Spinal cord (tissue), 10 donors: Measurements from ENCODE around the gene LMO3. TPM values are rescaled to one million over a fixed set of nuclear protein-coding genes. Genes with fewer than 3 reads are reported as not detected.
"Not testable (repeated sequence)": the region's sequence is repeated elsewhere in the genome, so short reads cannot be mapped to it uniquely, and the experiment has no call there.

Experiments used
- DNase-seq, 6 donors: peaks; one replicate each; pipeline versions ENCODE4 v3.0.0 to v3.0.0-alpha.2; 2013 to 2015; ENCODE audit warnings: low spot score in 6 of 6, low read depth in 4 of 6
- H3K27ac ChIP-seq: one replicate; pipeline ENCODE4 v1.5.1; 2013; ENCODE audit warnings: low read depth, low read length, control low read depth
- H3K27me3 ChIP-seq: one replicate; pipeline ENCODE4 v1.6.1; 2013; ENCODE audit warnings: low read length; ENCODE audit not compliant: control insufficient read depth, insufficient read depth
- H3K36me3 ChIP-seq: one replicate; pipeline ENCODE4 v1.6.1; 2013; ENCODE audit warnings: low read length; ENCODE audit not compliant: control insufficient read depth, insufficient read depth
- H3K4me1 ChIP-seq: one replicate; pipeline ENCODE4 v1.6.1; 2013; ENCODE audit warnings: low read length; ENCODE audit not compliant: control insufficient read depth, insufficient read depth
- H3K4me3 ChIP-seq: one replicate; pipeline ENCODE4 v1.5.1; 2013; ENCODE audit warnings: low read depth, low read length, control low read depth
- H3K9me3 ChIP-seq: one replicate; pipeline ENCODE4 v1.6.1; 2013; ENCODE audit warnings: low read length; ENCODE audit not compliant: control insufficient read depth, insufficient read depth
- WGBS: methylation state at CpG from one replicate; pipeline ENCODE4 v1.1.5; 2013; ENCODE audit warnings: missing lambda C conversion rate; ENCODE audit not compliant: insufficient coverage; 5-methylcytosine and 5-hydroxymethylcytosine counted together
- polyA plus RNA-seq, 2 donors: library from polyadenylated mRNA; unstranded; fragments of 120-200 nt; gene quantifications; one replicate each; pipeline ENCODE4 v1.2.1, GENCODE V29; 2013; ENCODE audit not compliant: insufficient read length in 2 of 2
- total RNA-seq, 2 donors: library from RNA; depleted of rRNA in 1 of 2; stranded (reverse); fragments of 120-200 nt in 1 of 2; fragments of >200 nt in 1 of 2; gene quantifications; one replicate each; pipeline versions ENCODE4 v1.2.3 to v1.2.4, GENCODE V29; 2013 to 2014
- donor health status: healthy.

LMO3 gene
- total and polyA plus RNA-seq, 4 donors = 56.1 to 113 (median 85.2) TPM

DNA sequence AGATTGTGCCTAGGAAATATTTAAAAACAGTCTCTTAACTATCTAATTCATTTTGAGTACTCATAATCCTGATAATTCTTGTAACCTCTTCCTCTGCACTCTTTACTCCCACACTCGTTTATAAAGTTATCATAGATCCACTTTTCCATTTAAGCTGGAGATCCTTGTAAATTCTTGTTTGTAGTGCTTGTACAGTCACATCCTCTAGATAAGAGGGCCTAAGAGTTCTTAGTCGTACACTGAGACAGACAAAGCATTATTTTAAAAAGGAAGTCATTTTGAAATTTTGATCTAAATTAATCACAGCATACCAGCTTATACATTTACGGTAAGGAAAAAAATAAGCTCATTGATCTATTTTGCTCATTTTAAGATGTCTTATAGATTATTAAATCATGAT is 42.5 kb downstream of the LMO3 start:
- no CpG with 5 or more reads among the region's 3 CpGs for WGBS
- no peak overlapping the region for H3K27ac ChIP-seq
- H3K36me3 ChIP-seq = peaks cover 3% of the 10 kb centered on the region
- no peaks in the 10 kb centered on the region for H3K9me3 ChIP-seq
- no peaks in the 10 kb centered on the region for H3K4me1 ChIP-seq
- no peak for DNase-seq
- no peaks in the 10 kb centered on the region for H3K27me3 ChIP-seq
- no peak overlapping the region for H3K4me3 ChIP-seq

DNA sequence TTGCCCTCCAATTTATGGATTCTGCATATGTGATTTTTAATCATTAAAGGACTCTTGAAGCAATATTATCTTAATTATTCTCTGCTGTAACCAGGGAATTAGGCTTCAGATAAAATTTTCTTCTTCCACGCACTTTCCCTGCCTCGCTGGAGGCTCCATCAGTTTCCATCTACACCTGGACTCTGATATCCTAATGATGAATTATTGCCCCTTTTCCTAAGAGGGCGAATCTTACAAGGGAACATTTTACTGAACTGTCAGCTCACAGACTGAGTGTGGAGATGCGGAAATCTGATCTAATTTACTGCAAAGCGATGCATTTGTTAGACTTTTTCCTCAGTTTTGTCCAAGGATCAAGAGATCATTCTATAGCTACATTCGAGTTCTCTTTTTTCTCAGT is 43.0 kb downstream of the LMO3 start:
- no peaks in the 10 kb centered on the region for H3K4me1 ChIP-seq
- WGBS = 90% methylated on average over 3 of the region's 6 CpGs
- DNase-seq = peak in 1 of 6 donors; percentile 33
- peaks cover 3% of the 10 kb centered on the region for H3K36me3 ChIP-seq
- no peaks in the 10 kb centered on the region for H3K27me3 ChIP-seq
- H3K4me3 ChIP-seq = no peak overlapping the region
- no peak overlapping the region for H3K27ac ChIP-seq
- no peaks in the 10 kb centered on the region for H3K9me3 ChIP-seq

DNA sequence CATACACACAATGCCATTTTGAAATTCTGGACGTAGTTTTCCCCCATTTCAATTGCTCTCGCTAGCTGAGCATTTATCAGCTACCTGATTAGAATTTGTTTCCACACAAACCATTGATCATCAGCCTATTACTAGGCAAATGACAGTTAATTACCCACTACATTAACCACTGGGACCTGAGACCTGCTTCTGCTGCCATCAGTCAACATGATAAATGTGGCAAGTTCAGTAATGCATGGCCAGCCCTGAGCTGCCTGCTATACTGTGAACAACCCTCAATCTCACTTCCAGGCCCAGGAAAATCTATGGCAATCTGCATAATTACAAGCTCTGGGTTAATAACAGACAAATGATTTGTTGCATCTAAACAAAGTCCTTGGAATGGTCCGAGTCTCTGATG is 43.5 kb downstream of the LMO3 start:
- H3K36me3 ChIP-seq = peaks cover 3% of the 10 kb centered on the region
- H3K27ac ChIP-seq = no peak overlapping the region
- DNase-seq = peak in 1 of 6 donors; percentile 57
- H3K4me3 ChIP-seq = no peak overlapping the region
- no peaks in the 10 kb centered on the region for H3K9me3 ChIP-seq
- no peaks in the 10 kb centered on the region for H3K4me1 ChIP-seq
- 93% methylated on average over 2 of the region's 3 CpGs for WGBS
- H3K27me3 ChIP-seq = no peaks in the 10 kb centered on the region

DNA sequence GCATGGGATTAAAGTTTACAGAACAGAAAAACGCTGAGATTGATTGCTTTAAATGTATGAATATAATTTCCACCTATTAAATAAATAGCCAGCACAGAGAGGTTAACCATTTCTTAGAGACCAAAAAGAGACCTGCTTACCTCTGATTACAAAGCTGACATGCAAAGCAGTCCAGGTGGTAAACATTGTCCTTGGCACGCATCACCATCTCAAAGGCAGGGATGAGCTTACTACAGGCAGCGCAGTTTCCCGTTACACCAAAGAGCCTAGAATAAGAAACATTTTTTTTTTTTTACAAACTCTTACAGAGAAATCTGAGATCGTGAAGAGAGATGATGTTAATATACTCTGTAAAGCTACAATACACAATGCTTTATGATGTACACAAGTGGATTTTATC is 45.7 kb downstream of the LMO3 start:
- no peaks in the 10 kb centered on the region for H3K9me3 ChIP-seq
- no peaks in the 10 kb centered on the region for H3K27me3 ChIP-seq
- H3K4me3 ChIP-seq = no peak overlapping the region
- DNase-seq = no peak
- no peak overlapping the region for H3K27ac ChIP-seq
- H3K4me1 ChIP-seq = no peaks in the 10 kb centered on the region
- H3K36me3 ChIP-seq = peaks cover 3% of the 10 kb centered on the region
- no CpG with 5 or more reads among the region's 5 CpGs for WGBS

DNA sequence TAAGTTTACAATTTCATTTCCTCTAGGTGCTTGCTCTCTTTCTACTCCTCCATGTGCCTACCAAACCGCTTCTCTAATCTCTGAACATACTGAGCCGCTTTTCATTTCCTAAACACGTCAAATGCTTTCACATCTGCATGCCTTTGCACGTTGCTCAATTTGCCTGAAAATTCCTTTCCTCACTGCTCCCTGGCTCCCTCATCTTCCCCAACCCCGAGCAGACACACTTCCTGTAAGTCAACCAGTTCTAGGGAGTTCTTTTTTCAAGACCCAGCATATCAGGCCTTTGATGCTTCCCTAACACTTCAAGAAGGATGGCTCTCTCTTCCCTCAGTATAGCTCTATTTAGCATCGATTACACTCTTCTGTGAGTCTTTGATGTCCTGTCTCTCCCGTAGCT is 50.3 kb downstream of the LMO3 start:
- Histone ChIP-seq H3K4me3 (no peak overlapping the region), H3K9me3 (no peaks in the 10 kb centered on the region), H3K36me3 (peaks cover 6% of the 10 kb centered on the region), H3K27me3 (no peaks in the 10 kb centered on the region), H3K4me1 (no peaks in the 10 kb centered on the region), H3K27ac (no peak overlapping the region)
- WGBS = 63% methylated on average over 5 of the region's 7 CpGs
- DNase-seq = no peak

DNA sequence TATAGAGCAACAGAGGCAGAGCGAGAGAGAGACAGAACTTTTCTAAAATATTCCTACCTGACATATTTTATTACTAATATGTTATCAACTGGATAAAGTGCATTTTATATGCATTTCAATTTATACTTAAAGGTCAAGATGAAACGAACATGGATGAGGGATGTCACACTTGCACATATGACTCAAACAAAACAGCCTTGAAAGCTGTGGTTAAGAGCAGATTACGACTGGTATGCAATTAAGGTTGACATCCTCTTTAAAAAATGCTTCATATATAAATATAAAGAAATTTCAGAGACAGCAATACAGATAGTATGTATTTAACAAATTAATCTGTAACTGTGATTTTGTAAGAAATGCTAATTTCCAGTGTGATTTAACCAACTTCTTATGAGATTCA is 52.5 kb downstream of the LMO3 start:
- H3K4me1 ChIP-seq = no peaks in the 10 kb centered on the region
- DNase-seq = no peak
- no peaks in the 10 kb centered on the region for H3K27me3 ChIP-seq
- no peak overlapping the region for H3K4me3 ChIP-seq
- H3K27ac ChIP-seq = no peak overlapping the region
- no peaks in the 10 kb centered on the region for H3K9me3 ChIP-seq
- no CpG with 5 or more reads among the region's 3 CpGs for WGBS
- H3K36me3 ChIP-seq = peaks cover 3% of the 10 kb centered on the region

DNA sequence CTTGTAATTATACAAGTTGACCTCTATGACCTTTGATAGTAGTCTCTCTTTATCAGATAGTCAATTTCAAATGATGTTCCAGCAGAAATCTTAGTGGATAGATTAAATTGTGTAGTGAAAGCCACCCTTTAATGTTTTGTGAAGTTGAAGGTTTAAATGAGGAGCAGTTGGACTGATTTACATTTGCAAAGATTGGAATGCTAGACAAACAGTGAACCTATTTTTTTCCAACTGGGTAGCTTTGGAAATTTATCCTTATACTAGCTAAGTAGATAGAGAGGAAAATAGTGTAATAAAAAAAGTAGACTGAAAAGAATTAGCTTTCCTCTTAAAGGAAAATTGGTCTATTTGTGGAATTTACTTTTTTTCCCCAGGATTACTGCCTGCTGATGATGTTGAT is 53.7 kb downstream of the LMO3 start:
- Histone ChIP-seq H3K36me3 (peaks cover 3% of the 10 kb centered on the region), H3K4me3 (no peak overlapping the region), H3K27me3 (no peaks in the 10 kb centered on the region), H3K4me1 (no peaks in the 10 kb centered on the region), H3K9me3 (no peaks in the 10 kb centered on the region), H3K27ac (no peak overlapping the region)
- no peak for DNase-seq

DNA sequence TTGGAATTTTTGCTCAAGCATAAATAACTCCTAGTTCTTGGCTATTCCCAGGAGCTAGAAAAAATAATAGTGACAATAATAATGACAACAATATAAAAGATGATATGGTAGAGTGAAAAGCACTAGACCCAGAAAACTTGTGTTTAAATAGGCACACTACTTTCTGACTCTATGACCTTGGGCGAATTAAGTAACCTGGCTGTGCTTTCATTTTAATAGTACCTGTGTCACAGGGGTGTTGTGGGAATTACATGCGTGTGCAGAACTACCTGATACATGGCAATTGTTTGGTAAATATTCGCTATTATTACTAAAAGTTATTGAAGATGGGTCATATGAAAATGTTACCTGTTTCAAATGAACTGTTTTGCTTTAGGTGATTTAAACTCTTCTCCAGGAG is 60.1 kb downstream of the LMO3 start:
- Histone ChIP-seq H3K27ac (no peak overlapping the region), H3K9me3 (no peaks in the 10 kb centered on the region), H3K4me1 (no peaks in the 10 kb centered on the region), H3K36me3 (no peaks in the 10 kb centered on the region), H3K4me3 (no peak overlapping the region), H3K27me3 (no peaks in the 10 kb centered on the region)
- DNase-seq = no peak
- WGBS = 100% methylated on average over 1 of the region's 3 CpGs

DNA sequence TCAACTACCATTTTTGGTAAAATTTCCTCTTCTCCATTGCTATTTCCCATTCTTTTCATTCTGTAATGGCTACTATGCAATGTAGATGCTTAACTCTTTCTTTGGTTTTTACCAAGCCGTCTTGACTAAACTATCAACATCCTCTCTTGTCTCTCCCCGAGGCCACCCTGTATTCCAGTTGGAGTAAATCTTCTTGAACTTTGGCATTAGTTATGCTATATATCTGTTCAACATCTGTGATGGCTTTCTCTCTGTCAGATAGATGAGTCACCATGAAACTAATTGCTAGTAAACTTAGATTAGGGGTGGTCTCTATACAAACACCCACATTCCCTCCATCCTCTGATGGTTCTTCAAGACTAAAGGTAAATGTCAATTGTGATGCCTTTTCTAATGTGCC is 63.4 kb downstream of the LMO3 start:
- H3K27ac ChIP-seq = no peak overlapping the region
- no peaks in the 10 kb centered on the region for H3K4me1 ChIP-seq
- DNase-seq = no peak
- no peaks in the 10 kb centered on the region for H3K27me3 ChIP-seq
- no peaks in the 10 kb centered on the region for H3K36me3 ChIP-seq
- WGBS = no CpG with 5 or more reads among the region's 2 CpGs
- no peak overlapping the region for H3K4me3 ChIP-seq
- no peaks in the 10 kb centered on the region for H3K9me3 ChIP-seq

DNA sequence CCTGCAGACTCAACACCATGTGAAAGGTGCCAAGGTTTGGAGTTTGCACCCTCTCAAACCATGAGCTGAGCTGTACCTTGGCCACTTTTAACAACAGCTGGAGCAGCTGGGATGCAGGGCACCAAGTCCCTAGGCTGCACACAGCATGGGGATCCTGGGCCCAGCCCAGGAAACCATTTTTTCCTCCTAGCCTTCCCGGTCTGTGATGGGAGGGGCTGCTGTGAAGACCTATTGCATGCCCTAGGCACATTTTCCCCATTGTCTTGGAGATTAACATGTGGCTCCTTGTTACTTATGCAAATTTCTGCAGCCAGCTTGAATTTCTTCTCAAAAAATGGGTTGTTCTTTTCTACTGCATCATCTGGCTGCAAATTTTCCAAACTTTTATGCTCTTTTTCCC is 68.3 kb downstream of the LMO3 start:
- not testable (repeated sequence) for H3K4me1 ChIP-seq, H3K27me3 ChIP-seq, H3K36me3 ChIP-seq, H3K4me3 ChIP-seq, DNase-seq, H3K9me3 ChIP-seq, H3K27ac ChIP-seq
- no CpG with 5 or more reads among the region's 1 CpG for WGBS
